H9 (cell line): ENCODE data around the gene ZNF644. TPM values are rescaled to one million over a fixed set of nuclear protein-coding genes. Genes with fewer than 3 reads are reported as not detected.

Experiments used
- DNase-seq: peaks from one replicate; pipeline ENCODE4 v3.0.0-alpha.2; 2017
- H2AFZ ChIP-seq: one replicate; pipeline ENCODE4 v1.6.1; 2013; ENCODE audit warnings: mild to moderate bottlenecking, low read length, control low read depth, moderate library complexity
- H2AK5ac ChIP-seq: 2 replicates; pipeline ENCODE4 v1.6.1; 2013; ENCODE audit warnings: low read length, control low read depth, mixed read lengths; ENCODE audit not compliant: insufficient read length
- H2BK120ac ChIP-seq: one replicate; pipeline ENCODE4 v1.6.1; 2013; ENCODE audit warnings: low read depth, mild to moderate bottlenecking, low read length, control low read depth, inconsistent platforms; ENCODE audit not compliant: poor library complexity, severe bottlenecking
- H2BK12ac ChIP-seq: 2 replicates; pipeline ENCODE4 v1.6.1; 2013; ENCODE audit warnings: low read length, control low read depth, mixed read lengths, low read depth; ENCODE audit not compliant: insufficient read length
- H2BK15ac ChIP-seq: 2 replicates; pipeline ENCODE4 v1.6.1; 2013; ENCODE audit warnings: low read depth, low read length, control low read depth
- H2BK20ac ChIP-seq: one replicate; pipeline ENCODE4 v1.6.1; 2013; ENCODE audit warnings: low read depth, mild to moderate bottlenecking, low read length, control low read depth, inconsistent platforms; ENCODE audit not compliant: poor library complexity, severe bottlenecking
- H2BK5ac ChIP-seq: 2 replicates; pipeline ENCODE4 v1.6.1; 2013; ENCODE audit warnings: low read length, control low read depth, mixed read lengths; ENCODE audit not compliant: insufficient read length
- H3K14ac ChIP-seq: 2 replicates; pipeline ENCODE4 v1.6.1; 2013; ENCODE audit warnings: low read length, control low read depth; ENCODE audit not compliant: insufficient read depth
- H3K18ac ChIP-seq: 2 replicates; pipeline ENCODE4 v1.6.1; 2013; ENCODE audit warnings: low read depth, mild to moderate bottlenecking, mixed read lengths, low read length, control low read depth; ENCODE audit not compliant: insufficient read length
- H3K23ac ChIP-seq: 2 replicates; pipeline ENCODE4 v1.6.1; 2013; ENCODE audit warnings: low read length, control low read depth, mixed read lengths, low read depth; ENCODE audit not compliant: insufficient read length
- H3K23me2 ChIP-seq: 2 replicates; pipeline ENCODE4 v1.6.1; 2013; ENCODE audit warnings: low read depth, mild to moderate bottlenecking, mixed read lengths, low read length, control low read depth; ENCODE audit not compliant: insufficient read length, poor library complexity, severe bottlenecking
- H3K27ac ChIP-seq: 2 replicates; pipeline ENCODE4 v1.5.1; 2013; ENCODE audit warnings: low read length, control low read depth, mixed read lengths, low read depth; ENCODE audit not compliant: insufficient read length
- H3K27me3 ChIP-seq: 2 replicates; pipeline ENCODE4 v1.6.1; 2013; ENCODE audit warnings: low read length, control low read depth, inconsistent platforms; ENCODE audit not compliant: insufficient read depth
- H3K4ac ChIP-seq: 2 replicates; pipeline ENCODE4 v1.6.1; 2013; ENCODE audit warnings: low read depth, mild to moderate bottlenecking, control low read depth, inconsistent platforms, low read length, moderate library complexity
- H3K4me1 ChIP-seq: 2 replicates; pipeline ENCODE4 v1.6.1; 2013; ENCODE audit warnings: low read length, control low read depth, inconsistent platforms; ENCODE audit not compliant: insufficient read depth
- H3K4me2 ChIP-seq: 2 replicates; pipeline ENCODE4 v1.6.1; 2013; ENCODE audit warnings: low read length, control low read depth, mixed read lengths; ENCODE audit not compliant: insufficient read length, insufficient read depth
- H3K56ac ChIP-seq: 2 replicates; pipeline ENCODE4 v1.6.1; 2013; ENCODE audit warnings: low read depth, mild to moderate bottlenecking, mixed read lengths, low read length, control low read depth; ENCODE audit not compliant: insufficient read length
- H3K79me1 ChIP-seq: 2 replicates; pipeline ENCODE4 v1.6.1; 2013; ENCODE audit warnings: low read depth, mild to moderate bottlenecking, moderate library complexity, low read length, control low read depth, inconsistent platforms; ENCODE audit not compliant: insufficient read depth, poor library complexity, severe bottlenecking
- H3K79me2 ChIP-seq: 2 replicates; pipeline ENCODE4 v1.6.1; 2013; ENCODE audit warnings: low read length, control low read depth, inconsistent platforms; ENCODE audit not compliant: insufficient read depth
- H3K9ac ChIP-seq: 2 replicates; pipeline ENCODE4 v1.6.1; 2013; ENCODE audit warnings: low read length, control low read depth, mixed read lengths; ENCODE audit not compliant: insufficient read length; ENCODE audit errors: extremely low read depth
- H3K9me3 ChIP-seq: one replicate; pipeline ENCODE4 v1.6.1; 2013; ENCODE audit warnings: low read depth, low read length, inconsistent platforms; ENCODE audit not compliant: control insufficient read depth
- H3T11ph ChIP-seq: one replicate; pipeline ENCODE4 v1.6.1; 2013; ENCODE audit warnings: mild to moderate bottlenecking, low read length, control low read depth, inconsistent platforms
- H4K20me1 ChIP-seq: one replicate; pipeline ENCODE4 v1.6.1; 2013; ENCODE audit not compliant: control insufficient read depth, insufficient read length, insufficient read depth
- H4K5ac ChIP-seq: 2 replicates; pipeline ENCODE4 v1.6.1; 2013; ENCODE audit warnings: low read depth, mild to moderate bottlenecking, mixed read lengths, low read length, control low read depth; ENCODE audit not compliant: insufficient read length
- H4K8ac ChIP-seq: replicated peaks from 2 replicates; pipeline ENCODE4 v1.6.1; 2013; ENCODE audit warnings: low read length, control low read depth, mixed read lengths, low read depth; ENCODE audit not compliant: insufficient read length
- H4K91ac ChIP-seq: 2 replicates; pipeline ENCODE4 v1.6.1; 2013; ENCODE audit warnings: low read depth, mild to moderate bottlenecking, moderate library complexity, mixed read lengths, low read length, control low read depth; ENCODE audit not compliant: insufficient read length
- H3K27ac Mint-ChIP-seq, 3 experiments: 2 replicates in 2 of 3; 3 replicates in 1 of 3; pipeline ENCODE4 v1.8.0; 2020 to 2021; ENCODE audit warnings: mixed read lengths in 3 of 3, mild to moderate bottlenecking in 1 of 3, moderate library complexity in 1 of 3
- H3K27me3 Mint-ChIP-seq: 2 replicates; pipeline ENCODE4 v1.8.0; 2021; ENCODE audit warnings: low read depth, mild to moderate bottlenecking, moderate library complexity, mixed read lengths
- H3K36me3 Mint-ChIP-seq, 3 experiments: 2 replicates in 2 of 3; 3 replicates in 1 of 3; pipeline ENCODE4 v1.8.0; 2020 to 2021; ENCODE audit warnings: low read depth in 3 of 3, mixed read lengths in 3 of 3; ENCODE audit not compliant: insufficient read depth in 1 of 3
- H3K4me1 Mint-ChIP-seq, 2 experiments: 2 replicates each; pipeline ENCODE4 v1.8.0; 2020; ENCODE audit warnings: mixed read lengths in 2 of 2
- H3K4me3 Mint-ChIP-seq, 2 experiments: 2 replicates in 1 of 2; 3 replicates in 1 of 2; pipeline ENCODE4 v1.8.0; 2020 to 2021; ENCODE audit warnings: mild to moderate bottlenecking in 2 of 2, mixed read lengths in 2 of 2, moderate library complexity in 1 of 2
- H3K9me3 Mint-ChIP-seq, 2 experiments: 2 replicates in 1 of 2; 3 replicates in 1 of 2; pipeline ENCODE4 v1.8.0; 2020; ENCODE audit warnings: mild to moderate bottlenecking in 2 of 2, mixed read lengths in 2 of 2, moderate library complexity in 1 of 2
- WGBS: extraction: QIAGEN DNeasy Blood & Tissue Kit; methylation state at CpG from one replicate; pipeline ENCODE4 v1.1.7; 2013; ENCODE audit warnings: missing lambda C conversion rate, low lambda C conversion rate, mixed read lengths; ENCODE audit not compliant: insufficient read length; ENCODE audit errors: extremely low coverage; 5-methylcytosine and 5-hydroxymethylcytosine counted together
- total RNA-seq: library from RNA; stranded (reverse); gene quantifications from 2 replicates; pipeline ENCODE4 v1.2.1, GENCODE V29; 2021
- TF ChIP-seq, protein P1 (sequence below): fragments of 200-600 bp; sonication (generic); conservative IDR thresholded peaks from 3 replicates; pipeline ENCODE4 v1.8.0; 2021; ENCODE audit warnings: antibody characterized with exemption, mild to moderate bottlenecking

ZNF644 gene
- total RNA-seq, 1 experiment from 2014 or later, result 78.9 TPM

DNA sequence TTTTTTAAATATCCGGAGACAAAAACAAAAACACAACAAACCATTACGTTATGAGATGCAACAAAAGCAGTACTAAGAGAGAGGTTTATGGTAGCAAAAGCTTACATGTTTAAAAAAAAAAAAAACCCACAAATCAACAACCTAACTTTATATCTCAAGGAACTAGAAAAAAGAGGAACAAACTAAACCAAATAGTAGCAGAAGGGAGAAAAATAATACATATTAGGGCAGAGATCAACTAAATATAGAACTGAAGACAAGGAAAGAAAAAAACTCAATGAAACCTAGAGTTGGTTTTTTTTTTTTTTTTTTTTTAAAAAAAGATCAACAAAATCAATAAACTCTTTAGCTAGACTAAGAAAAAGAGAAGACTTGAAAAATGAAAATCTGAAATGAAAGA is 34.9 kb downstream of the ZNF644 start:
- no peak for DNase-seq
- H3K79me1 ChIP-seq, result peaks cover 6% of the 10 kb centered on the region
- H3K4ac ChIP-seq, result no peak overlapping the region
- H3K18ac ChIP-seq, result no peak overlapping the region
- H2AK5ac ChIP-seq, result no peak overlapping the region
- no peak overlapping the region for H2BK5ac ChIP-seq
- H3K9ac ChIP-seq, result no peak overlapping the region
- no peak overlapping the region for H3T11ph ChIP-seq
- Mint-ChIP-seq H3K4me3 (no peak overlapping the region), H3K9me3 (peaks cover 36 to 38% of the 10 kb centered on the region in 2 experiments), H3K36me3 (peaks cover 49 to 57% (median 53%) of the 10 kb centered on the region in 3 experiments), H3K27ac (peak overlapping the region in 1 of 3 experiments; percentile 94; a peak in 3 of 7 replicates), H3K27me3 (no peaks in the 10 kb centered on the region), H3K4me1 (peaks cover 19 to 23% of the 10 kb centered on the region in 2 experiments)
- no peak overlapping the region for H2BK20ac ChIP-seq
- H3K56ac ChIP-seq, result no peak overlapping the region
- H2BK15ac ChIP-seq, result no peak overlapping the region
- H2BK120ac ChIP-seq, result no peak overlapping the region
- no peak overlapping the region for H4K91ac ChIP-seq
- WGBS, result no CpG with 5 or more reads among the region's 2 CpGs
- no peak overlapping the region for H3K23ac ChIP-seq
- no peak overlapping the region for H3K27ac ChIP-seq
- no peak overlapping the region for H4K5ac ChIP-seq
- H3K79me2 ChIP-seq, result peaks cover 39% of the 10 kb centered on the region; the same call in 1 of the 2 replicates
- H2AFZ ChIP-seq, result no peak overlapping the region
- H3K23me2 ChIP-seq, result no peaks in the 10 kb centered on the region
- no peak overlapping the region for H3K4me2 ChIP-seq
- H3K14ac ChIP-seq, result no peak overlapping the region
- peaks cover 8% of the 10 kb centered on the region for H3K9me3 ChIP-seq
- no peak overlapping the region for H2BK12ac ChIP-seq
- TF ChIP-seq, protein P1, sequence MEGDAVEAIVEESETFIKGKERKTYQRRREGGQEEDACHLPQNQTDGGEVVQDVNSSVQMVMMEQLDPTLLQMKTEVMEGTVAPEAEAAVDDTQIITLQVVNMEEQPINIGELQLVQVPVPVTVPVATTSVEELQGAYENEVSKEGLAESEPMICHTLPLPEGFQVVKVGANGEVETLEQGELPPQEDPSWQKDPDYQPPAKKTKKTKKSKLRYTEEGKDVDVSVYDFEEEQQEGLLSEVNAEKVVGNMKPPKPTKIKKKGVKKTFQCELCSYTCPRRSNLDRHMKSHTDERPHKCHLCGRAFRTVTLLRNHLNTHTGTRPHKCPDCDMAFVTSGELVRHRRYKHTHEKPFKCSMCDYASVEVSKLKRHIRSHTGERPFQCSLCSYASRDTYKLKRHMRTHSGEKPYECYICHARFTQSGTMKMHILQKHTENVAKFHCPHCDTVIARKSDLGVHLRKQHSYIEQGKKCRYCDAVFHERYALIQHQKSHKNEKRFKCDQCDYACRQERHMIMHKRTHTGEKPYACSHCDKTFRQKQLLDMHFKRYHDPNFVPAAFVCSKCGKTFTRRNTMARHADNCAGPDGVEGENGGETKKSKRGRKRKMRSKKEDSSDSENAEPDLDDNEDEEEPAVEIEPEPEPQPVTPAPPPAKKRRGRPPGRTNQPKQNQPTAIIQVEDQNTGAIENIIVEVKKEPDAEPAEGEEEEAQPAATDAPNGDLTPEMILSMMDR, result no peak
- H4K20me1 ChIP-seq, result no peaks in the 10 kb centered on the region
- no peaks in the 10 kb centered on the region for H3K27me3 ChIP-seq
- H4K8ac ChIP-seq, result no peak overlapping the region
- no peaks in the 10 kb centered on the region for H3K4me1 ChIP-seq
